Chondrocyte (in vitro differentiated cells): ENCODE data around the gene RND3. TPM values are rescaled to one million over a fixed set of nuclear protein-coding genes. Genes with fewer than 3 reads are reported as not detected.
A peak's percentile ranks its signal among the peaks of the same experiment; 100 is the strongest.

Experiments used
- DNase-seq: peaks from one replicate; pipeline ENCODE4 v3.0.0; 2021; ENCODE audit warnings: mixed read lengths, low spot score
- H3K27ac Mint-ChIP-seq: one replicate; pipeline ENCODE4 v1.8.0; 2021; ENCODE audit warnings: mild to moderate bottlenecking, moderate library complexity, mixed read lengths; ENCODE audit not compliant: unreplicated experiment
- H3K27me3 Mint-ChIP-seq: 2 replicates; pipeline ENCODE4 v1.8.0; 2021; ENCODE audit warnings: low read depth, mixed read lengths
- H3K36me3 Mint-ChIP-seq: 2 replicates; pipeline ENCODE4 v1.8.0; 2021; ENCODE audit warnings: low read depth, mixed read lengths
- H3K4me1 Mint-ChIP-seq: 2 replicates; pipeline ENCODE4 v1.8.0; 2021; ENCODE audit warnings: low read depth, mild to moderate bottlenecking, mixed read lengths
- H3K4me3 Mint-ChIP-seq: one replicate; pipeline ENCODE4 v1.8.0; 2021; ENCODE audit warnings: mild to moderate bottlenecking, moderate library complexity, mixed read lengths; ENCODE audit not compliant: unreplicated experiment
- H3K9me3 Mint-ChIP-seq: 2 replicates; pipeline ENCODE4 v1.8.0; 2021; ENCODE audit warnings: low read depth, mixed read lengths
- total RNA-seq: library from RNA; stranded (reverse); gene quantifications from 3 replicates; pipeline ENCODE4 v1.2.1, GENCODE V29; 2021
- TF ChIP-seq, protein P1 (sequence below): fragments of 200-600 bp; sonication (generic); IDR thresholded peaks from 2 replicates; pipeline ENCODE4 v1.5.0; 2021; ENCODE audit warnings: antibody characterized with exemption, mild to moderate bottlenecking, moderate library complexity

Gene RND3
- total RNA-seq, 1 donor from 2014 or later, result 124 TPM

DNA sequence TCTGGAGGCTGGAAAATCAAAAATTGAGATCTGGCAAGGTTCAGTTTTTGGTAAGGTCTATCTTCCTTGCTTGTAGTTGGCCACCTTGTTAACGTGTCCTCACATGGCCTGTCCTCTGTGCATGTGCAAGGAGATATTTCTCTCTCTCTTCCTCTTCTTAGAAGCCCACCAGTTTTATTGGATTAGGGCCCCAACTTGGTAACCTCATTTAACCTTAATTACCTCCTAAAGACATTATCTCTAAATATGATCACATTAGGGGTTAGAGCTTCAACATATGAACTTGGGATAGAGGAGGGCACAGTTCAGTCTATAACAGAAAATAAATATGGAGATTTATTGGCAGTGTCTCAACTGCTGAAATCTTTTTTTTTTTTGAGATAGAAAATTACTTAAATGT lies 19.6 kb upstream of the RND3 start:
- H3K9me3 Mint-ChIP-seq, result peaks cover 4% of the 10 kb centered on the region
- no peak overlapping the region for H3K27ac Mint-ChIP-seq
- H3K4me1 Mint-ChIP-seq, result no peaks in the 10 kb centered on the region
- DNase-seq, result no peak
- TF ChIP-seq, protein P1, sequence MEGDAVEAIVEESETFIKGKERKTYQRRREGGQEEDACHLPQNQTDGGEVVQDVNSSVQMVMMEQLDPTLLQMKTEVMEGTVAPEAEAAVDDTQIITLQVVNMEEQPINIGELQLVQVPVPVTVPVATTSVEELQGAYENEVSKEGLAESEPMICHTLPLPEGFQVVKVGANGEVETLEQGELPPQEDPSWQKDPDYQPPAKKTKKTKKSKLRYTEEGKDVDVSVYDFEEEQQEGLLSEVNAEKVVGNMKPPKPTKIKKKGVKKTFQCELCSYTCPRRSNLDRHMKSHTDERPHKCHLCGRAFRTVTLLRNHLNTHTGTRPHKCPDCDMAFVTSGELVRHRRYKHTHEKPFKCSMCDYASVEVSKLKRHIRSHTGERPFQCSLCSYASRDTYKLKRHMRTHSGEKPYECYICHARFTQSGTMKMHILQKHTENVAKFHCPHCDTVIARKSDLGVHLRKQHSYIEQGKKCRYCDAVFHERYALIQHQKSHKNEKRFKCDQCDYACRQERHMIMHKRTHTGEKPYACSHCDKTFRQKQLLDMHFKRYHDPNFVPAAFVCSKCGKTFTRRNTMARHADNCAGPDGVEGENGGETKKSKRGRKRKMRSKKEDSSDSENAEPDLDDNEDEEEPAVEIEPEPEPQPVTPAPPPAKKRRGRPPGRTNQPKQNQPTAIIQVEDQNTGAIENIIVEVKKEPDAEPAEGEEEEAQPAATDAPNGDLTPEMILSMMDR, result no peak
- no peaks in the 10 kb centered on the region for H3K36me3 Mint-ChIP-seq
- no peaks in the 10 kb centered on the region for H3K27me3 Mint-ChIP-seq
- H3K4me3 Mint-ChIP-seq, result no peak overlapping the region

DNA sequence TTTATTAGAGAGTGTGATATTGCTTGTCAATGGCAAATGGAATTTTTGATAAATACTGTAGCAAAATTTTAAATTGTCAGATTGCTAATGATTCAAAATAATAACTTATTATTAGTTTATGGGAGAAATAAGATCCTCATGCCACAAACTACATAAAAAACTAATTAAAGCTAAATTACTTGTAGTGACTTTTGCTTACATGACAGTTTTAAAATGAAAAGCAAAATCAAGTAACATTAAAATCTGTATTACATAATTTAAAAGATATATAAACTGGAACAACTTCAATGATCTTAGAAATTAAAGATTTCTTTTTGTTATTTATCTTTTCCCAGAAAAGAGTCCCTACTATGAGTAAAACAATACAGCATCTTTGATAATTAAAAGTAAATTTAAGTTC lies 17.7 kb upstream of the RND3 start:
- Mint-ChIP-seq H3K4me1 (no peaks in the 10 kb centered on the region), H3K27ac (no peak overlapping the region)
- TF ChIP-seq, protein P1, result no peak

DNA sequence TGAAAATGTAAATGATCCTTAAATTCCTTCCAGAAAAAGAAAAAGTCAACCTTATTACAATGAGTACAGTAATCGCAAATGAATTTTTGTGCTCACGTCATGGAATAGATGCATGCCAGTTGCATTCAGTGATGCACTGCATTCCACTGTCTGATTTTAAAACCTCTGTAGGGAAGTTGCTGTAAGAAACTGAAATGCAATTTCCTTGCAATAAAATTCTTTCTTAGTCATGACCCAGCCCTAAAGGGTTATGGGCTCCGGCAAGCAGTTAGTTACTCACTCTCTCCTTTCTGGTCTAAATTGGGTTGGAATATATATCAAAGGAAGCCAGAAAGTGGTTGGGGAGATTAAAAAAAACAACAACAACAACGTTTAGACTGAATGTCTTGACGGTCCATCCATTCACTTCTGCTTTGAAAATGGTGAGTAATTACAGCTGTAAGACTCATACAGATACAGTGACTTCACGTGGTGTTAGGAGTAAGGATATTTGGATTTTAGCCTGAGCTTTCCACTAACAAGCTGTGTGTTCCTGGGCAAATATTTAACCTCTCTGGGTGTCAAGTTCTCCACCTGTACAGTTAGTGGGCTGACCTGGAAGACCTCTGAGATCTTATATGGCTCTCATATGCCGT lies 8.6 kb upstream of the RND3 start:
- H3K27ac Mint-ChIP-seq, result peak overlapping the region; percentile 95
- TF ChIP-seq, protein P1, result peak; percentile 7
- peaks cover 45% of the 10 kb centered on the region for H3K4me1 Mint-ChIP-seq
- H3K36me3 Mint-ChIP-seq, result no peaks in the 10 kb centered on the region
- no peak for DNase-seq
- H3K27me3 Mint-ChIP-seq, result no peaks in the 10 kb centered on the region
- H3K4me3 Mint-ChIP-seq, result peak overlapping the region; percentile 33
- H3K9me3 Mint-ChIP-seq, result peaks cover 5% of the 10 kb centered on the region

More for the DNA sequence above, 17.7 kb upstream of the RND3 start:
- Mint-ChIP-seq H3K36me3 (no peaks in the 10 kb centered on the region), H3K9me3 (peaks cover 4% of the 10 kb centered on the region), H3K27me3 (no peaks in the 10 kb centered on the region), H3K4me3 (no peak overlapping the region)
- no peak for DNase-seq

DNA sequence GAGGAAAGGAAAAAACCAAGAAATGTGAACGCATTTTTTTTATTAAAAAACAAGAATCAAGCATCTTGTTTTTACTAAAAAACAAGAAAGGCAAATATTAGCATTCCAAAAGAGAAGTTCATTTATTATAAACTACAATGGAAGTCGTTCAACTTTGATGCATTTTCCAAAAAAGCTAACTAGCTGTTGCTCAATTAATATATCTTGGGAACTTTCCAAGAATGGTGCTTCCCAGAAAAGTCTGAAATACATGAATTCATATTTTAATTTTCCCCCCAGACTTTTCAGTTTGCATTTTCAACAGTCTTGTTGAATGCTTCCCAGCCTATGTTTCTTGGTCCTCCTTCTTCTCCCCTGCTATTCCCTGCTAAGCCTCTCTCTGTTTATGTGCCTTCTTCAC lies 7.5 kb upstream of the RND3 start:
- peaks cover 5% of the 10 kb centered on the region for H3K9me3 Mint-ChIP-seq
- H3K4me1 Mint-ChIP-seq, result peaks cover 45% of the 10 kb centered on the region
- no peaks in the 10 kb centered on the region for H3K27me3 Mint-ChIP-seq
- TF ChIP-seq, protein P1, result no peak
- DNase-seq, result no peak
- no peak overlapping the region for H3K4me3 Mint-ChIP-seq
- H3K36me3 Mint-ChIP-seq, result no peaks in the 10 kb centered on the region
- H3K27ac Mint-ChIP-seq, result peak overlapping the region; percentile 95

DNA sequence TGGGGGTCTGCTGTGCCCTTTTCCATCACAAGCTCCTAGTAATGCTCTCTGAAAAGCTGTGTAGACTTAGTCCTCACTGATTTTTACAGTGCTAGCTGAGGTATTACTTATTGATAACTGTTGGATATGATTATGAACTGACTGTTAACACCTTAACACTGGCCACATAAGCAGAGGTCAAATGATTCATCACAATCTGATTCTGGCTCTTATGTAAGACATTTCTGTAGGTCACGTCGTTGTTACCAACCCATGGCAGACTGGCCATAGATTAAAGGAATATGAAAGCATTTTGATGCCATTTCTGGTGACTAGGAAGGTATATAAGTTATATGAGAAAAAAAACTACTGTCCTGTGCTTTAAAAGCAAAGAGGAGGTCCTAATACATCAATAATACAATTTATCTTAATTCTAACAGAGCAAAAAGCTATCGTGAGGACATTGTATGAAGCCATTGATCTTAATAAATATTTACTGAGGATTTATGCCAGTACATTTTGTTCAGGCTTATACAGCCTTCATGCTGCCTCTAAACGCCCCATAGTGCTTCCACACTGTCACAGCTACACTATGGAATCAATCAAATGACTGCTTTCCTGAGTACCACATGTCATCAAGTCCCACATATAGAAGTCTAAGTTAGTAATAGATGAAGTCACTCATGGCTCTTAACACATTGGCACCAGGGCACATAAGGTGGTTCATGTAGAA lies 6.9 kb upstream of the RND3 start:
- Mint-ChIP-seq H3K4me3 (no peak overlapping the region), H3K27me3 (no peaks in the 10 kb centered on the region), H3K36me3 (no peaks in the 10 kb centered on the region), H3K27ac (peak overlapping the region; percentile 71), H3K4me1 (peaks cover 45% of the 10 kb centered on the region), H3K9me3 (peaks cover 5% of the 10 kb centered on the region)
- no peak for DNase-seq
- TF ChIP-seq, protein P1, result no peak
